SK-N-SH treated with all-trans-retinoic acid at 6 μM for 48 hours (cell line): ENCODE results near the gene ALDH16A1.

Source experiments
- ARNTL ChIP-seq: fragments of 450-650 bp; formaldehyde crosslinking; IDR thresholded peaks from 2 replicates; pipeline ENCODE4 v1.5.0; 2020; ENCODE audit warnings: low read depth, mild to moderate bottlenecking, moderate library complexity, borderline replicate concordance
- BACH2 ChIP-seq: fragments of 250-450 bp; sonication (Bioruptor Pico); IDR thresholded peaks from 2 replicates; pipeline ENCODE4 v1.9.0; 2021; ENCODE audit warnings: mild to moderate bottlenecking, borderline replicate concordance
- CSDC2 ChIP-seq: fragments of 250-450 bp; sonication (Bioruptor Pico); IDR thresholded peaks from 2 replicates; pipeline ENCODE4 v1.5.0; 2020; ENCODE audit warnings: mild to moderate bottlenecking, moderate library complexity
- CSRNP3 ChIP-seq: fragments of 250-450 bp; sonication (Bioruptor Pico); IDR thresholded peaks from 2 replicates; pipeline ENCODE4 v1.5.1; 2021; ENCODE audit warnings: mild to moderate bottlenecking, moderate library complexity
- ISL1 ChIP-seq: fragments of 250-450 bp; sonication (Bioruptor Pico); IDR thresholded peaks from 2 replicates; pipeline ENCODE4 v2.1.2; 2022; ENCODE audit warnings: mild to moderate bottlenecking, moderate library complexity
- OSR1 ChIP-seq: fragments of 250-450 bp; sonication (Bioruptor Pico); IDR thresholded peaks from 2 replicates; pipeline ENCODE4 v1.8.0; 2022; ENCODE audit warnings: moderate library complexity, mild to moderate bottlenecking, inconsistent platforms
- PATZ1 ChIP-seq: fragments of 250-450 bp; sonication (Bioruptor Pico); IDR thresholded peaks from 2 replicates; pipeline ENCODE4 v1.8.0; 2020; ENCODE audit warnings: mild to moderate bottlenecking, moderate library complexity, borderline replicate concordance
- RARB ChIP-seq: fragments of 250-450 bp; sonication (Bioruptor Pico); IDR thresholded peaks from 2 replicates; pipeline ENCODE4 v1.8.0; 2021; ENCODE audit warnings: mild to moderate bottlenecking, moderate library complexity
- ZFP3 ChIP-seq: fragments of 250-450 bp; sonication (Bioruptor Pico); IDR thresholded peaks from 2 replicates; pipeline ENCODE4 v1.5.0; 2020; ENCODE audit warnings: mild to moderate bottlenecking, moderate library complexity
- ZFP30 ChIP-seq: fragments of 450-650 bp; formaldehyde crosslinking; IDR thresholded peaks from 2 replicates; pipeline ENCODE4 v1.5.0; 2022; ENCODE audit warnings: mild to moderate bottlenecking, moderate library complexity
- ZNF565 ChIP-seq: fragments of 450-650 bp; formaldehyde crosslinking; conservative IDR thresholded peaks from 2 replicates; pipeline ENCODE4 v1.5.0; 2020; ENCODE audit warnings: low read depth, mild to moderate bottlenecking, moderate library complexity
- ZNF8 ChIP-seq: fragments of 450-650 bp; formaldehyde crosslinking; IDR thresholded peaks from 2 replicates; pipeline ENCODE4 v1.5.0; 2020; ENCODE audit warnings: mild to moderate bottlenecking, moderate library complexity
- TF ChIP-seq, protein P1 (sequence below): fragments of 250-450 bp; sonication (Bioruptor Pico); IDR thresholded peaks from 2 replicates; pipeline ENCODE4 v1.5.1; 2020; ENCODE audit warnings: low read depth, mild to moderate bottlenecking, moderate library complexity

- TF ChIP-seq ZNF8 (CRISPR knock-in tag) (no peak), PATZ1 (CRISPR knock-in tag) (no peak), CSDC2 (CRISPR knock-in tag) (no peak), ZFP3 (CRISPR knock-in tag) (no peak), ISL1 (CRISPR knock-in tag) (no peak), ZNF565 (CRISPR knock-in tag) (no peak), RARB (no peak), ZFP30 (CRISPR knock-in tag) (no peak), ARNTL (CRISPR knock-in tag) (no peak), BACH2 (CRISPR knock-in tag) (no peak), CSRNP3 (CRISPR knock-in tag) (no peak), OSR1 (no peak)
- TF ChIP-seq, protein P1, sequence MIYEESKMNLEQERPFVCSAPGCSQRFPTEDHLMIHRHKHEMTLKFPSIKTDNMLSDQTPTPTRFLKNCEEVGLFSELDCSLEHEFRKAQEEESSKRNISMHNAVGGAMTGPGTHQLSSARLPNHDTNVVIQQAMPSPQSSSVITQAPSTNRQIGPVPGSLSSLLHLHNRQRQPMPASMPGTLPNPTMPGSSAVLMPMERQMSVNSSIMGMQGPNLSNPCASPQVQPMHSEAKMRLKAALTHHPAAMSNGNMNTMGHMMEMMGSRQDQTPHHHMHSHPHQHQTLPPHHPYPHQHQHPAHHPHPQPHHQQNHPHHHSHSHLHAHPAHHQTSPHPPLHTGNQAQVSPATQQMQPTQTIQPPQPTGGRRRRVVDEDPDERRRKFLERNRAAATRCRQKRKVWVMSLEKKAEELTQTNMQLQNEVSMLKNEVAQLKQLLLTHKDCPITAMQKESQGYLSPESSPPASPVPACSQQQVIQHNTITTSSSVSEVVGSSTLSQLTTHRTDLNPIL (CRISPR knock-in tag) = no peak
Measured at GRCh38 chr19:49503582-49503962, 50.5 kb downstream of the ALDH16A1 start.
